ENCODE measurements around the gene SIX5. TPM values are rescaled to one million over a fixed set of nuclear protein-coding genes. Genes with fewer than 3 reads are reported as not detected.

SIX5 gene
- total RNA-seq (10 to 100 TPM in 1 of 4 donors, 1 to 10 TPM in 3; 9.2 to 14.5 (median 9.4) TPM), polyA plus RNA-seq (1 to 10 TPM; 7.0 to 9.1 (median 8.7) TPM)
- long read RNA-seq, donor 1, partial matches to known transcripts: 1 of 5 reads
- long read RNA-seq, donor 1, other reads (novel, unspliced or antisense): 4 of 5 reads
- long read RNA-seq, donor 2, partial matches to known transcripts: 1 of 4 reads
- long read RNA-seq, donor 2, other reads (novel, unspliced or antisense): 0 of 4 reads

- DNase-seq (peak; percentile 99), ATAC-seq (peak; percentile 51 to 67 (median 59))
- peaks cover 0 to 35% of the 10 kb centered on the region in 2 donors for H3K36me3 ChIP-seq (ENCODE audit: insufficient read depth in 1 of 2, low read depth in 1 of 2)
- intact Hi-C loops (cut with DNase I): loop anchor here in 1 of 2 donors (5.0 kb wide), 1 partner anchor 37 kb away; the partner anchor contains the start of genes FBXO46 and MEIOSIN
- H3K27me3 ChIP-seq (ENCODE audit: insufficient read depth in 3 of 3, low read length in 2 of 3): no peaks in the 10 kb centered on the region
- peak within 1 kb of the TSS; percentile 95 for H3K27ac ChIP-seq
- TF ChIP-seq, protein P1, sequence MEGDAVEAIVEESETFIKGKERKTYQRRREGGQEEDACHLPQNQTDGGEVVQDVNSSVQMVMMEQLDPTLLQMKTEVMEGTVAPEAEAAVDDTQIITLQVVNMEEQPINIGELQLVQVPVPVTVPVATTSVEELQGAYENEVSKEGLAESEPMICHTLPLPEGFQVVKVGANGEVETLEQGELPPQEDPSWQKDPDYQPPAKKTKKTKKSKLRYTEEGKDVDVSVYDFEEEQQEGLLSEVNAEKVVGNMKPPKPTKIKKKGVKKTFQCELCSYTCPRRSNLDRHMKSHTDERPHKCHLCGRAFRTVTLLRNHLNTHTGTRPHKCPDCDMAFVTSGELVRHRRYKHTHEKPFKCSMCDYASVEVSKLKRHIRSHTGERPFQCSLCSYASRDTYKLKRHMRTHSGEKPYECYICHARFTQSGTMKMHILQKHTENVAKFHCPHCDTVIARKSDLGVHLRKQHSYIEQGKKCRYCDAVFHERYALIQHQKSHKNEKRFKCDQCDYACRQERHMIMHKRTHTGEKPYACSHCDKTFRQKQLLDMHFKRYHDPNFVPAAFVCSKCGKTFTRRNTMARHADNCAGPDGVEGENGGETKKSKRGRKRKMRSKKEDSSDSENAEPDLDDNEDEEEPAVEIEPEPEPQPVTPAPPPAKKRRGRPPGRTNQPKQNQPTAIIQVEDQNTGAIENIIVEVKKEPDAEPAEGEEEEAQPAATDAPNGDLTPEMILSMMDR (IDR thresholded peaks at IDR 0.05): no peak
- H3K9me3 ChIP-seq: no peaks in the 10 kb centered on the region
- peak within 1 kb of the TSS; percentile 87 for H3K4me3 ChIP-seq
- whole genome bisulfite sequencing, 3 donors: 0% methylated on average over 58 to 70 of the region's 70 CpGs
- peaks cover 38% of the 10 kb centered on the region for H3K4me1 ChIP-seq
Measured at GRCh38 chr19:45768984-45769782, at the start of gene SIX5. Gene SIX5 (minus strand): TSS chr19:45769252. CDS start chr19:45768844, 408 bp downstream.

- DNase-seq (no peak), ATAC-seq (peak in 3 of 4 donors; percentile 7 to 20 (median 19))
- intact Hi-C loops (cut with DNase I): loop anchor here in 1 of 2 donors (1.0 kb wide), 1 partner anchor 65 kb away; no protein-coding TSS in a partner anchor
- H3K27ac ChIP-seq: no peak overlapping the region
- WGBS, 3 donors: 66 to 79% (median 75%) methylated on average over 17 to 19 of the region's 19 CpGs
- H3K36me3 ChIP-seq (ENCODE audit: insufficient read depth in 1 of 2, low read depth in 1 of 2): peaks cover 0 to 25% of the 10 kb centered on the region in 2 donors
- H3K4me1 ChIP-seq: no peaks in the 10 kb centered on the region
- H3K4me3 ChIP-seq: no peak overlapping the region
- H3K9me3 ChIP-seq: no peaks in the 10 kb centered on the region
- TF ChIP-seq, protein P1 (IDR thresholded peaks at IDR 0.05): no peak
- H3K27me3 ChIP-seq (ENCODE audit: insufficient read depth in 3 of 3, low read length in 2 of 3): peaks cover 0 to 2% (median 0%) of the 10 kb centered on the region in 3 donors
Measured at GRCh38 chr19:45817725-45818301, 48.8 kb upstream of the SIX5 start.

DNA sequence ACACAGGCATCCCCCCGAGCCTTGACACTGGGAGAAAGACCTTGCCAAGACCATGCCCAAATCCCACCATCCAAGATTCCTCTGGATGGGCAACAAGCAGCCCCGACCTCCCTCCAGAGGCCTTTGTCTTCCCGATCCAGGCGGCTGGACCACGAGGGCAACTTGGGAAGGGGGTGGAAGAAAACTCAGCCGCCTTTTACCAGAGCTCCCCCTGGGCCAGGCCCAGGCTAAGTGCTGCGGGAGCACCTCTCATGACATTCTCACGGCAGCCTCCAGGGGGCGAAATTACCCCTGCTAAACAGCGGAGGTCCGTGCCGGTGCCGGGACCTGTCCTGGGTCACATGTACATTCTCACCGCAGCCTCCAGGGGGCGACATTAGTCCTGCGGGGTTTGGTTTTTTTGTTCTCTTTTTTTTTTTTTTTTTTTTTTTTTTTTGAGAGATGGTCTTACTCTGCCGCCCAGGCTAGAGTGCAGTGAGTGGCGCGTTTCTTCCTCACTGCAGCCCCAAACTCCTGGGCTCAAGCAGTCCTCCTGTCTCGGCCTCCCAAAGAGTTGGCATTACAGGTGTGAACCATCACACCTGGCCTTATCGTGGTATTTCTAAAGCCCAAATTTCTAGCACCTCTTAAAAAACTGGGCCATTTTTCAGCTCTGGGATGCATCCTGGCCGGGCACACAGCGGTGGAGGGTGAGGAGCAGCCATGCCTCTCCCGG, 48.1 kb upstream of the SIX5 start:
- whole genome bisulfite sequencing, 3 donors: 19 to 23% (median 21%) methylated on average over 24 of the region's 24 CpGs
- Histone ChIP-seq H3K27ac (no peak overlapping the region), H3K4me1 (no peaks in the 10 kb centered on the region), H3K9me3 (no peaks in the 10 kb centered on the region), H3K27me3 (ENCODE audit: insufficient read depth in 3 of 3, low read length in 2 of 3) (peaks cover 0 to 2% (median 0%) of the 10 kb centered on the region in 3 donors), H3K36me3 (ENCODE audit: insufficient read depth in 1 of 2, low read depth in 1 of 2) (peaks cover 0 to 20% of the 10 kb centered on the region in 2 donors), H3K4me3 (no peak overlapping the region)
- TF ChIP-seq, protein P1 (IDR thresholded peaks at IDR 0.05): peak; percentile 95
- ATAC-seq (peak; percentile 86 to 91 (median 88)), DNase-seq (peak; percentile 92 to 97)
- intact Hi-C loops (cut with DNase I): loop anchor here in 1 of 2 donors (1.0 kb wide), 1 partner anchor 66 kb away; no protein-coding TSS in a partner anchor

GRCh38 chr19:45816236-45817009, 47.4 kb upstream of the SIX5 start:
- intact Hi-C loops (cut with DNase I): loop anchor here in 1 of 2 donors (1.0 kb wide), 1 partner anchor 67 kb away; no protein-coding TSS in a partner anchor
- H3K9me3 ChIP-seq: no peaks in the 10 kb centered on the region
- no peak overlapping the region for H3K27ac ChIP-seq
- 61 to 70% (median 63%) methylated on average over 13 to 18 of the region's 18 CpGs for WGBS, 3 donors
- H3K4me1 ChIP-seq: no peaks in the 10 kb centered on the region
- TF ChIP-seq, protein P1 (IDR thresholded peaks at IDR 0.05): no peak
- ATAC-seq: peak in 3 of 4 donors; percentile 3 to 12 (median 6)
- no peak for DNase-seq
- peaks cover 0 to 19% of the 10 kb centered on the region in 2 donors for H3K36me3 ChIP-seq (ENCODE audit: insufficient read depth in 1 of 2, low read depth in 1 of 2)
- H3K4me3 ChIP-seq: no peak overlapping the region
- H3K27me3 ChIP-seq (ENCODE audit: insufficient read depth in 3 of 3, low read length in 2 of 3): peaks cover 0 to 2% (median 0%) of the 10 kb centered on the region in 3 donors
